ENCODE measurements around the gene C10orf143. TPM values are rescaled to one million over a fixed set of nuclear protein-coding genes. Genes with fewer than 3 reads are reported as not detected.

The C10orf143 gene
- total RNA-seq, 4 donors from 2014 or later: 1.5 to 8.6 (median 3.7) TPM

DNA sequence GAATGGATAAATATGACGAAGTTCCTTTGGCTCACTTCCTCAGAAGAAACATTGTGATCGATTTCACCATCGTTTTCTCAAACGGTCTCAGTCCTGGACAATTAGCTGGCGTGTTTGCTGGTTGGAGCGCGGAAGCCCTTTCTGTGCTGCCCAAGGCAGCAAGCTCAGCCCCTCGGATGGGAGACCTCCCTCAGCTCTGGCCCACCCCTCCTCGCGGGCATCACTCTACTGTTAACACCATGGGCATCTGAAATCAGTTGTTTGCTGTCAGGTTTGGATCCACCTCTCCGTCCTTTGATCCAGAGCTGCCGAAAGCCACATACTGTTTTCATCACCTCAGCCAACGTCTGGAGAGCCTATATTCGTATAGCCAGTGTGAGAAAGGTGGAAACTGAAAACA is 68.2 kb downstream of the C10orf143 start:
- Histone ChIP-seq H3K27ac (no peak overlapping the region), H3K4me1 (no peaks in the 10 kb centered on the region), H3K9me3 (peaks cover 0 to 6% (median 0%) of the 10 kb centered on the region in 4 donors), H3K27me3 (no peaks in the 10 kb centered on the region), H3K36me3 (no peaks in the 10 kb centered on the region), H3K4me3 (no peak overlapping the region)
- WGBS, 2 donors: 51 to 56% methylated on average over 14 of the region's 14 CpGs
- TF ChIP-seq, protein P1, sequence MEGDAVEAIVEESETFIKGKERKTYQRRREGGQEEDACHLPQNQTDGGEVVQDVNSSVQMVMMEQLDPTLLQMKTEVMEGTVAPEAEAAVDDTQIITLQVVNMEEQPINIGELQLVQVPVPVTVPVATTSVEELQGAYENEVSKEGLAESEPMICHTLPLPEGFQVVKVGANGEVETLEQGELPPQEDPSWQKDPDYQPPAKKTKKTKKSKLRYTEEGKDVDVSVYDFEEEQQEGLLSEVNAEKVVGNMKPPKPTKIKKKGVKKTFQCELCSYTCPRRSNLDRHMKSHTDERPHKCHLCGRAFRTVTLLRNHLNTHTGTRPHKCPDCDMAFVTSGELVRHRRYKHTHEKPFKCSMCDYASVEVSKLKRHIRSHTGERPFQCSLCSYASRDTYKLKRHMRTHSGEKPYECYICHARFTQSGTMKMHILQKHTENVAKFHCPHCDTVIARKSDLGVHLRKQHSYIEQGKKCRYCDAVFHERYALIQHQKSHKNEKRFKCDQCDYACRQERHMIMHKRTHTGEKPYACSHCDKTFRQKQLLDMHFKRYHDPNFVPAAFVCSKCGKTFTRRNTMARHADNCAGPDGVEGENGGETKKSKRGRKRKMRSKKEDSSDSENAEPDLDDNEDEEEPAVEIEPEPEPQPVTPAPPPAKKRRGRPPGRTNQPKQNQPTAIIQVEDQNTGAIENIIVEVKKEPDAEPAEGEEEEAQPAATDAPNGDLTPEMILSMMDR (IDR thresholded peaks at IDR 0.05): no peak
- TF ChIP-seq EP300 (IDR thresholded peaks at IDR 0.05): no peak
- no peak for DNase-seq (ENCODE audit: low spot score in 2 of 2)

DNA sequence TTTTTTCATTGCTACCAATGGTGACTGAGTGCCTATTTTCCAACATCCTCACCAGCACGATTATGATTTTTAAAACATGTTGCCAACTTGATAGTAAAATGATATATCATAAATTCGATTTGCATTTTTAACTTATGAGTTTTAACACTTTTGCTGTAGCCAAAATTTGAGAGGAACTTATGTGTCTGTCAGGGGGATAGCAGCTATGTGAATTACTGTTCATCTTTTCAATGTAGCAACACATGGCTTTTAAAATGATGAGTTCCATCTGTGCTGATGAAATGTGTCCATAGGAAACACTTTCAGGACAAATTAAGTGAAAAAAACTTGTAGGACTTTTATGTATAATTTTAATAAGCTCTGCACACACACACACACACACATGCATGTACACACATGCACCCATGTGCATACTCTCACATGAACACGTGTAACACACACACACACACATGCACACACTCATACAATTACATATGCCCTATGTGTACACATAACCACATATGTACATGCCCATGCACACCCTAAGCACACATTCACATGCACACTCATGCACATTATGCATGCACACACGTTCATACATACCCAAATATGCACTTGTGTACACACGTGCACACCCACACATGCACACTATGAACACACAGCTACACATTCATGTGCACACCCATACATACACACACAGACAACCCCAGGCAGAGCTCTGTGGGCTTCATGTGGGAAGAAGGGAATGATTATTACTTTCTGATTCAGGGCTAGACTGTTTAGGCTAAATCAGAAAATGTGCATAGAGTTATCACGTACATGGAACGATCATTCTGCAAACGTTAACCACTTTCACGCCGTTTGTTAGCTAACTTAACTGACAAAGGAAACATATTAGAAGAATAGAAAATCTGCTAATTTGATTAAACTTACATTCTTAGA is 68.9 kb downstream of the C10orf143 start:
- DNase-seq (ENCODE audit: low spot score in 2 of 2): no peak
- Histone ChIP-seq H3K9me3 (peaks cover 0 to 6% (median 0%) of the 10 kb centered on the region in 4 donors), H3K36me3 (no peaks in the 10 kb centered on the region), H3K27ac (no peak overlapping the region), H3K4me1 (no peaks in the 10 kb centered on the region), H3K27me3 (no peaks in the 10 kb centered on the region), H3K4me3 (no peak overlapping the region)
- no peak for TF ChIP-seq EP300 (IDR thresholded peaks at IDR 0.05)
- TF ChIP-seq POLR2A (IDR thresholded peaks at IDR 0.05): no peak
- TF ChIP-seq, protein P1 (IDR thresholded peaks at IDR 0.05): no peak
- WGBS, 2 donors: 67 to 72% methylated on average over 10 of the region's 10 CpGs

DNA sequence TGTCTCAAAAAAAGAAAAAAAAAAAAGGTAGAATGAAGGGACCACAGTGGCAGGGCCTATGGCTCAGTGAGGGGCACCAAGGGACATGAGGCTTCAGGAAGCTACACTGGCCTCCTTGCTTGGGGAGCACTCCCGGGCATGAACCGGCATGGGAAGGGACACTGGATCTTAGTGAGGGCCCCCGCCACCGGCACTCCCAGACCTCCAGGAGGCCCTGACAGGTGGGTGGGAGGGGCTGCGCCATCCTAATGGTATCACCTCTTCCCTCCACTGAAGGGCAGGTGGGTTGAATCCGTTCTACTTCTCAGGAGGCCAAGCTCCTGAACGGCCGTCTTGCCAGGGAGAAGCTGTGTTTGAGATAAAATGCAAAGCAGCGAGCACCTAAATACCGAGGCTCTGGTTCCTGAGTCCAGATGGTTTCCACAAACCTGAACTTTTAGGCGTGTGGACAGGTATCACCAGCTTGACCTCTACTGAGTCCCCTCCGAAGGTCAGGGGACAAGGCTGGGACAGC is 69.8 kb downstream of the C10orf143 start:
- no peaks in the 10 kb centered on the region for H3K27me3 ChIP-seq
- H3K36me3 ChIP-seq: no peaks in the 10 kb centered on the region
- DNase-seq (ENCODE audit: low spot score in 2 of 2): no peak
- 86% methylated on average over 12 of the region's 12 CpGs for WGBS, 2 donors
- peaks cover 0 to 2% (median 0%) of the 10 kb centered on the region in 4 donors for H3K9me3 ChIP-seq
- TF ChIP-seq POLR2A (IDR thresholded peaks at IDR 0.05) (no peak), EP300 (IDR thresholded peaks at IDR 0.05) (no peak)
- TF ChIP-seq, protein P1 (IDR thresholded peaks at IDR 0.05): no peak
- no peaks in the 10 kb centered on the region for H3K4me1 ChIP-seq
- H3K4me3 ChIP-seq: no peak overlapping the region
- H3K27ac ChIP-seq: no peak overlapping the region

DNA sequence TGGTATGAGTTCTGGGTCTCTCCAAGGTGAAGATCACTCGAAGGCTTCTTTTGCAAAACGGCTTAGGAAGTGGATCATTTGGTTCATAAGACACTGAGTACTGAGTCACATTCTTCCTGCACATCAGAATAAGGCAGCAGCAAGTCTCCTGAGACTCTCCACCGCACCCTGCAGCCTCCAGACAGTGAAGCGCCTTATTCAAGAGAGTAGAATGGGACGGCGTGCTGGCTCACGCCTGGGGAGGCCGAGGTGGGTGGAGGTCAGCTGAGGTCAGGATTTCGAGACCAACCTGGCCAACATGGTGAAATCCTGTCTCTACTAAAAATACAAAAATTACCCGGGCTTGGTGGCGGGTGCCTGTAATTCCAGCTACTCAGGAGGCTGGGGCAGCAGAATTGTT is 70.3 kb downstream of the C10orf143 start:
- no peak for DNase-seq (ENCODE audit: low spot score in 2 of 2)
- Histone ChIP-seq H3K27ac (no peak overlapping the region), H3K4me1 (no peaks in the 10 kb centered on the region), H3K36me3 (no peaks in the 10 kb centered on the region), H3K27me3 (no peaks in the 10 kb centered on the region), H3K9me3 (no peaks in the 10 kb centered on the region), H3K4me3 (no peak overlapping the region)
- TF ChIP-seq, protein P1 (IDR thresholded peaks at IDR 0.05): no peak
- 86% methylated on average over 11 of the region's 11 CpGs for WGBS, 2 donors

DNA sequence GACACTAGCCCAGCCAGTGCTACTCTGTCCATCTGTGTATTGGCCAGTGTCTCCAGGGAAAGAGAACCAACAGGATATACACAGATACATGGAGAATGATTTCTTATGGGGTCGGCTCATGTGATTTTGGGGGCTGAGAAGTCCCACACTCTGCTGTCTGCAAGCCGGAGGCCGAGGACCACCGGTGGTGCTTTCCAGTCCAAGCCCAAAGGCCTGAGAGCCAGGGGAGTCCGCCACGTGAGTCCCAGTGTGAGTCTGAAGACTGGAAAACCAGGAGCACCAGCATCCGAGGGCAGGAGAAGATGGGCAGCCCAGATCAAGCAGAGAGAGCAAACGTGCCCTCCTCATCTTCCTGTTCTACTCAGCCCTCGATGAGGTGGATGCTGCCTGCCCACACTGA is 71.5 kb downstream of the C10orf143 start:
- Histone ChIP-seq H3K27ac (no peak overlapping the region), H3K36me3 (no peaks in the 10 kb centered on the region), H3K9me3 (no peaks in the 10 kb centered on the region), H3K4me1 (no peaks in the 10 kb centered on the region), H3K4me3 (no peak overlapping the region), H3K27me3 (no peaks in the 10 kb centered on the region)
- TF ChIP-seq POLR2A (IDR thresholded peaks at IDR 0.05): no peak
- TF ChIP-seq EP300 (IDR thresholded peaks at IDR 0.05): no peak
- TF ChIP-seq, protein P1 (IDR thresholded peaks at IDR 0.05): no peak
- WGBS, 2 donors: 78 to 80% methylated on average over 9 of the region's 9 CpGs
- no peak for DNase-seq (ENCODE audit: low spot score in 2 of 2)

All from tibial nerve (tissue), 4 donors.